IMR-90 (cell line): ENCODE results near the gene SFR1. TPM values are rescaled to one million over a fixed set of nuclear protein-coding genes. Genes with fewer than 3 reads are reported as not detected.
A peak's percentile ranks its signal among the peaks of the same experiment; 100 is the strongest.

ENCODE experiments used
- ATAC-seq: fragments of 200-7000 bp; cut with Tn5 transposase; 2 replicates; pipeline ENCODE4 v1.9.1; 2020; ENCODE audit warnings: low read depth, mild to moderate bottlenecking, moderate library complexity
- BruUV-seq: library from RNA; stranded (reverse); fragments of 400-500 nt; replicated peaks from 2 replicates; lab custom pipeline; 2021; lab: Mats Ljungman, UMichigan
- CTCF ChIA-PET: fragments of 300-600 bp; formaldehyde crosslinking; extraction: SDS; loops from one replicate; lab custom pipeline; 2021; ENCODE audit warnings: antibody characterized with exemption; lab: Yijun Ruan, JAX
- POLR2A ChIA-PET: fragments of 300-600 bp; sonication (Branson Sonifier 250); formaldehyde crosslinking; loops from one replicate; lab custom pipeline; 2022; ENCODE audit warnings: antibody characterized with exemption; ENCODE audit not compliant: unreplicated experiment; lab: Charles Lee
- DNase-seq: peaks from one replicate; pipeline ENCODE4 v3.0.0; 2013
- H2AFZ ChIP-seq: replicated peaks from 2 replicates; pipeline ENCODE3; 2013; ENCODE audit warnings: low read length, mild to moderate bottlenecking; ENCODE audit not compliant: poor library complexity
- H2AK5ac ChIP-seq: 2 replicates; pipeline ENCODE4 v1.6.1; 2013; ENCODE audit warnings: low read depth, low read length, inconsistent platforms
- H2AK9ac ChIP-seq: replicated peaks from 2 replicates; pipeline ENCODE3; 2013; ENCODE audit warnings: mild to moderate bottlenecking, low read depth, low read length, moderate library complexity; ENCODE audit not compliant: poor library complexity
- H2BK120ac ChIP-seq: 2 replicates; pipeline ENCODE4 v1.6.1; 2013; ENCODE audit warnings: low read depth, low read length, inconsistent platforms
- H2BK15ac ChIP-seq: 3 replicates; pipeline ENCODE4 v1.6.1; 2013; ENCODE audit warnings: low read depth, low read length, inconsistent platforms
- H2BK20ac ChIP-seq: 2 replicates; pipeline ENCODE4 v1.6.1; 2013; ENCODE audit warnings: low read depth, mild to moderate bottlenecking, inconsistent platforms, low read length, moderate library complexity
- H2BK5ac ChIP-seq: 2 replicates; pipeline ENCODE4 v1.6.1; 2013; ENCODE audit warnings: mild to moderate bottlenecking, low read depth, low read length, inconsistent platforms; ENCODE audit not compliant: poor library complexity, severe bottlenecking
- H3K14ac ChIP-seq: replicated peaks from 2 replicates; pipeline ENCODE4 v1.6.1; 2013; ENCODE audit warnings: low read depth, low read length, inconsistent platforms
- H3K18ac ChIP-seq: 2 replicates; pipeline ENCODE4 v1.6.1; 2013; ENCODE audit warnings: low read depth, low read length, control low read depth
- H3K23ac ChIP-seq: 2 replicates; pipeline ENCODE4 v1.6.1; 2013; ENCODE audit warnings: low read depth, low read length, inconsistent platforms
- H3K27ac ChIP-seq: 2 replicates; pipeline ENCODE4 v1.5.1; 2013; ENCODE audit warnings: mild to moderate bottlenecking, control low read depth, low read length; ENCODE audit not compliant: insufficient read depth
- H3K27me3 ChIP-seq: 2 replicates; pipeline ENCODE4 v1.6.1; 2013; ENCODE audit warnings: low read length; ENCODE audit not compliant: control insufficient read depth, insufficient read depth
- H3K36me3 ChIP-seq: 2 replicates; pipeline ENCODE4 v1.6.1; 2013; ENCODE audit warnings: low read length, mixed read lengths; ENCODE audit not compliant: control insufficient read depth, insufficient read depth
- H3K4ac ChIP-seq: 2 replicates; pipeline ENCODE4 v1.6.1; 2013; ENCODE audit warnings: low read depth, low read length, inconsistent platforms
- H3K4me1 ChIP-seq: 2 replicates; pipeline ENCODE4 v1.6.1; 2013; ENCODE audit warnings: low read length, mixed read lengths; ENCODE audit not compliant: control insufficient read depth, insufficient read depth
- H3K4me2 ChIP-seq: 2 replicates; pipeline ENCODE4 v1.6.1; 2013; ENCODE audit warnings: low read depth, mild to moderate bottlenecking, control low read depth, low read length, moderate library complexity
- H3K4me3 ChIP-seq: 2 replicates; pipeline ENCODE4 v1.5.1; 2013; ENCODE audit warnings: low read depth, mild to moderate bottlenecking, control low read depth, low read length, moderate library complexity; ENCODE audit not compliant: insufficient read depth
- H3K56ac ChIP-seq: 2 replicates; pipeline ENCODE4 v1.6.1; 2013; ENCODE audit warnings: low read length, inconsistent platforms; ENCODE audit not compliant: insufficient read depth; ENCODE audit errors: extremely low read depth
- H3K79me1 ChIP-seq, 2 experiments: 2 replicates each; pipeline ENCODE4 v1.6.1; 2013; ENCODE audit warnings: low read length in 2 of 2, inconsistent platforms in 1 of 2, low read depth in 1 of 2
- H3K9ac ChIP-seq: 2 replicates; pipeline ENCODE4 v1.6.1; 2013; ENCODE audit warnings: low read depth, low read length, control low read depth
- H3K9me1 ChIP-seq: 2 replicates; pipeline ENCODE4 v1.6.1; 2013; ENCODE audit warnings: low read length, inconsistent platforms; ENCODE audit not compliant: insufficient read depth
- H3K9me3 ChIP-seq: 2 replicates; pipeline ENCODE4 v1.6.1; 2013; ENCODE audit warnings: low read length; ENCODE audit not compliant: control insufficient read depth, insufficient read depth
- H4K20me1 ChIP-seq: 2 replicates; pipeline ENCODE4 v1.6.1; 2013; ENCODE audit warnings: low read length, inconsistent platforms; ENCODE audit not compliant: insufficient read depth
- H4K5ac ChIP-seq: 2 replicates; pipeline ENCODE4 v1.6.1; 2013; ENCODE audit warnings: mild to moderate bottlenecking, low read depth, low read length, control low read depth
- H4K8ac ChIP-seq, 2 experiments: 2 replicates each; pipeline ENCODE4 v1.6.1; 2013; ENCODE audit warnings: low read depth in 2 of 2, low read length in 2 of 2, control low read depth in 1 of 2, inconsistent platforms in 1 of 2
- H4K91ac ChIP-seq: 2 replicates; pipeline ENCODE4 v1.6.1; 2013; ENCODE audit warnings: low read depth, low read length, inconsistent platforms; ENCODE audit not compliant: insufficient read depth
- CTCF ChIP-seq: conservative IDR thresholded peaks from 2 replicates; pipeline ENCODE4 v1.5.1; 2012; ENCODE audit warnings: mild to moderate bottlenecking, low read depth, low read length, improper control_type of control experiment
- WGBS, 2 experiments: methylation state at CpG; one replicate each; pipeline versions ENCODE4 v1.1.5 to v1.1.7; 2013; ENCODE audit warnings: missing lambda C conversion rate in 2 of 2; ENCODE audit not compliant: insufficient read length in 1 of 2; ENCODE audit errors: extremely low coverage in 2 of 2; 5-methylcytosine and 5-hydroxymethylcytosine counted together
- dilution Hi-C: fragments of 300-500 bp; cut with HindIII; formaldehyde crosslinking; loops from one replicate; pipeline ENCODE4 v1.14.3; 2018; ENCODE audit warnings: low sequenced_read_pairs; ENCODE audit not compliant: unreplicated experiment
- in situ Hi-C: fragments of 300-500 bp; cut with MboI; formaldehyde crosslinking; loops from 3 replicates; pipeline ENCODE4 v1.14.3; 2019; ENCODE audit warnings: low sequenced_read_pairs, inconsistent platforms, mixed read lengths
- intact Hi-C: fragments of 100-400 bp; cut with micrococcal nuclease; formaldehyde crosslinking; loops from 2 replicates; pipeline ENCODE4 v1.10.0; 2022
- polyA plus RNA-seq, 3 experiments: library from polyadenylated mRNA; depleted of rRNA; stranded (reverse); fragments of >200 nt; gene quantifications; 2 replicates each; pipeline ENCODE4 v1.2.3, GENCODE V29; 2012; ENCODE audit warnings: low replicate concordance in 1 of 3
- total RNA-seq: library from RNA; depleted of rRNA; stranded (reverse); fragments of >200 nt; gene quantifications from 2 replicates; pipeline ENCODE4 v1.2.3, GENCODE V29; 2012

Gene SFR1
- total and polyA plus RNA-seq, 2 of the 4 experiments (the other 2 are of a cell fraction) = 1.6 to 2.3 TPM

- WGBS, 2 experiments = no CpG with 5 or more reads among the region's 3 CpGs
- CTCF ChIA-PET = no interaction called here
- peak; percentile 16 for DNase-seq
Measured at GRCh38 chr10:104076743-104077160, 45.2 kb upstream of the SFR1 start.

More at GRCh38 chr10:104076743-104077160, 45.2 kb upstream of the SFR1 start:
- Histone ChIP-seq H4K91ac (no peak overlapping the region), H2BK20ac (no peak overlapping the region), H3K27ac (no peak overlapping the region), H4K8ac (no peak overlapping the region), H3K4me3 (no peak overlapping the region), H3K56ac (no peak overlapping the region), H3K18ac (no peak overlapping the region), H3K4ac (no peak overlapping the region), H2BK120ac (no peak overlapping the region), H3K9me3 (no peaks in the 10 kb centered on the region; the same call in 1 of the 2 replicates), H3K4me2 (no peak overlapping the region), H3K9me1 (no peaks in the 10 kb centered on the region), H4K5ac (no peak overlapping the region), H3K23ac (no peak overlapping the region), H4K20me1 (no peaks in the 10 kb centered on the region), H2AFZ (no peak overlapping the region), H3K9ac (no peak overlapping the region), H3K4me1 (no peaks in the 10 kb centered on the region), H3K79me1 (no peaks in the 10 kb centered on the region), H3K36me3 (no peaks in the 10 kb centered on the region), H2AK9ac (no peak overlapping the region), H3K27me3 (peaks cover 61% of the 10 kb centered on the region), H3K14ac (no peak overlapping the region), H2BK15ac (no peak overlapping the region), H2BK5ac (no peak overlapping the region), H2AK5ac (no peak overlapping the region)
- no TSS peak for BruUV-seq
- POLR2A ChIA-PET = no interaction called here
- no peak for TF ChIP-seq CTCF
- intact Hi-C loops = no loop called here
- in situ Hi-C loops = no loop called here
- dilution Hi-C loops = no loop called here
- no peak for ATAC-seq
